H1 (cell line): ENCODE data around the gene MACROD2. TPM values are rescaled to one million over a fixed set of nuclear protein-coding genes. Genes with fewer than 3 reads are reported as not detected.

ENCODE experiments used
- CBX5 ChIP-seq: fragments of 300-800, 300-1000 bp; sonication (generic); IDR thresholded peaks from 2 replicates; pipeline ENCODE4 v1.7.1; 2016; ENCODE audit warnings: antibody characterized with exemption, low read length, low read depth
- CTBP2 ChIP-seq: IDR thresholded peaks from 2 replicates; pipeline ENCODE4 v1.7.0; 2011; ENCODE audit warnings: borderline replicate concordance, mild to moderate bottlenecking, moderate library complexity, mixed read lengths, low read length; ENCODE audit not compliant: insufficient read depth, insufficient read length
- EZH2 ChIP-seq: fragments of 200-600 bp; sonication (generic); IDR thresholded peaks from 2 replicates; pipeline ENCODE4 v1.7.1; 2012; ENCODE audit warnings: low read depth, mild to moderate bottlenecking, moderate library complexity, low read length, inconsistent platforms; ENCODE audit not compliant: severe bottlenecking
- NANOG ChIP-seq: IDR thresholded peaks from 2 replicates; pipeline ENCODE4 v1.6.1; 2011; ENCODE audit warnings: low read length, low read depth, mild to moderate bottlenecking, inconsistent platforms; ENCODE audit not compliant: insufficient read depth, poor library complexity, severe bottlenecking
- POLR2AphosphoS5 ChIP-seq: IDR thresholded peaks from 2 replicates; pipeline ENCODE4 v1.6.1; 2011; ENCODE audit warnings: low read depth, low read length
- SAP30 ChIP-seq: fragments of 300-600 bp; sonication (generic); IDR thresholded peaks from 2 replicates; pipeline ENCODE4 v1.7.1; 2012; ENCODE audit warnings: low read length, moderate library complexity, mild to moderate bottlenecking, inconsistent platforms; ENCODE audit not compliant: insufficient read depth, insufficient replicate concordance
- SP1 ChIP-seq: IDR thresholded peaks from 2 replicates; pipeline ENCODE4 v1.6.1; 2011; ENCODE audit warnings: low read depth, low read length
- SP2 ChIP-seq: IDR thresholded peaks from 2 replicates; pipeline ENCODE4 v1.6.1; 2012; ENCODE audit warnings: mild to moderate bottlenecking, low read length, inconsistent platforms
- SRF ChIP-seq: IDR thresholded peaks from 2 replicates; pipeline ENCODE4 v1.6.1; 2011; ENCODE audit warnings: mild to moderate bottlenecking, low read depth, low read length, moderate library complexity
- SUZ12 ChIP-seq: fragments of 200-600 bp; sonication (generic); IDR thresholded peaks from 2 replicates; pipeline ENCODE4 v1.6.1; 2012; ENCODE audit warnings: mild to moderate bottlenecking, inconsistent platforms, low read length, moderate library complexity, mixed read lengths
- TAF7 ChIP-seq: optimal IDR thresholded peaks from 2 replicates; pipeline ENCODE3; 2011; ENCODE audit warnings: low read depth, mild to moderate bottlenecking, inconsistent platforms, low read length, moderate library complexity, borderline replicate concordance
- TBP ChIP-seq: IDR thresholded peaks from 2 replicates; pipeline ENCODE4 v1.6.1; 2011; ENCODE audit warnings: low read depth, low read length, improper control_type of control experiment
- polyA plus RNA-seq, 7 experiments: library from polyadenylated mRNA; depleted of rRNA in 3 of 7; stranded (reverse) in 5 of 7; unstranded in 2 of 7; fragments of >200 nt in 5 of 7; fragments of 200-250 nt in 2 of 7; gene quantifications; 1 replicate in 5 of 7; 2 replicates in 1 of 7; 4 replicates in 1 of 7; pipeline versions ENCODE4 v1.2.1 to v1.2.3, GENCODE V29; 2011 to 2013; ENCODE audit warnings: missing spikeins in 2 of 7, mixed read lengths in 2 of 7
- total RNA-seq: library from RNA; stranded (reverse); fragmentation: NEBNext Ultra II Directional; extraction: Animal tissue kit (Norgen Biotek cat#: 25700); gene quantifications from 2 replicates; pipeline ENCODE4 v1.2.1, GENCODE V29; 2021
- TF ChIP-seq, protein P1 (sequence below): IDR thresholded peaks from 2 replicates; pipeline ENCODE4 v1.6.1; 2012; ENCODE audit warnings: low read length, inconsistent platforms
- TF ChIP-seq, protein P2 (sequence below): IDR thresholded peaks from 2 replicates; pipeline ENCODE4 v1.6.1; 2011; ENCODE audit warnings: low read depth, mild to moderate bottlenecking, low read length; ENCODE audit not compliant: insufficient read depth

MACROD2 gene
- total and polyA plus RNA-seq, 2 of the 8 experiments (the other 6 are each of a cell fraction or from before 2014, with no cell fraction given): 0.70 to 3.9 TPM

DNA sequence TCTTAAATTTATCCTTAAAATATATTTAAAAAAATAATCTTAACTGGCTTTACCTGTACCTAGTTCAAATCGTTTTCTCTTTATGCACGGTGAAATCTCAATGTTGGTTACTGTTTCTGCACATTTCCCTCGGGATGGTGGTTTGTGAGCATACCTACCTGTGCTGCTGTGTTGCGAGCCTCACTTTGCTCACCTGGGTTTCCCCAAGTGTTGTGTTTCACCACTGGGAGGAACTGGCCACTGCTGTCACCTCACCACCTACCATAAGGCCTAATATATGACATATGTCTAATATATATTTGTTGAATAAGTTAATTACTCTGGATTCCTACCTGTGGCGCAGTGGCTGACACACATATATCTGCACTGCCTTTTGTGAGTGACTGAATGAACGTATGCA lies 835.6 kb downstream of the MACROD2 start (continued):
- TF ChIP-seq TAF7 (no peak), EZH2 (no peak), SAP30 (no peak), SP2 (no peak), NANOG (no peak), CBX5 (no peak), SRF (no peak), SP1 (no peak), TBP (no peak), SUZ12 (no peak), POLR2AphosphoS5 (no peak), CTBP2 (no peak)
- TF ChIP-seq, protein P1, sequence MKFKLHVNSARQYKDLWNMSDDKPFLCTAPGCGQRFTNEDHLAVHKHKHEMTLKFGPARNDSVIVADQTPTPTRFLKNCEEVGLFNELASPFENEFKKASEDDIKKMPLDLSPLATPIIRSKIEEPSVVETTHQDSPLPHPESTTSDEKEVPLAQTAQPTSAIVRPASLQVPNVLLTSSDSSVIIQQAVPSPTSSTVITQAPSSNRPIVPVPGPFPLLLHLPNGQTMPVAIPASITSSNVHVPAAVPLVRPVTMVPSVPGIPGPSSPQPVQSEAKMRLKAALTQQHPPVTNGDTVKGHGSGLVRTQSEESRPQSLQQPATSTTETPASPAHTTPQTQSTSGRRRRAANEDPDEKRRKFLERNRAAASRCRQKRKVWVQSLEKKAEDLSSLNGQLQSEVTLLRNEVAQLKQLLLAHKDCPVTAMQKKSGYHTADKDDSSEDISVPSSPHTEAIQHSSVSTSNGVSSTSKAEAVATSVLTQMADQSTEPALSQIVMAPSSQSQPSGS: no peak
- TF ChIP-seq, protein P2, sequence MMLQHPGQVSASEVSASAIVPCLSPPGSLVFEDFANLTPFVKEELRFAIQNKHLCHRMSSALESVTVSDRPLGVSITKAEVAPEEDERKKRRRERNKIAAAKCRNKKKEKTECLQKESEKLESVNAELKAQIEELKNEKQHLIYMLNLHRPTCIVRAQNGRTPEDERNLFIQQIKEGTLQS: no peak
